ENCODE measurements around the gene EEIG2. TPM values are rescaled to one million over a fixed set of nuclear protein-coding genes. Genes with fewer than 3 reads are reported as not detected.
A peak's percentile ranks its signal among the peaks of the same experiment; 100 is the strongest.
"Not testable (repeated sequence)": the region's sequence is repeated elsewhere in the genome, so short reads cannot be mapped to it uniquely, and the experiment has no call there.

The EEIG2 gene
- polyA plus RNA-seq, 12 donors: 10.0 to 18.4 (median 14.0) TPM; not detected in 1

DNA sequence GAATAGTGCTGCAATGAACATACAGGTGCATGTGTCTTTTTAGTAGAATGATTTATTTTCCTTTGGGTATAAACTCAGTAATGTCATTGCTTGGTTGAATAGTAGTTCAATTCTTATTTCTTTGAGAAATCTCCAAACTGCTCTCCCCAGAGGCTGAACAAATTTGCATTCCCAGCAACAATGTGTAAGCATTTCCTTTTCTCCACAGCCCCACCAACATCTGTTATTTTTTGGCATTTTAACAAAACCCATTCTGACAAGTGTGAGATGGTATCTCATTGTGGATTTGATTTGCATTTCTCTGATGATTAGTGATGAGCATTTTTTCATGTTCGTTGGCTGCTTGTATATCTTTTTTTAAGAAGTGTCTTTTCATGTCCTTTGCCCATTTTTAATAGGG is 21.9 kb upstream of the EEIG2 start:
- DNase-seq: peak; percentile 38

DNA sequence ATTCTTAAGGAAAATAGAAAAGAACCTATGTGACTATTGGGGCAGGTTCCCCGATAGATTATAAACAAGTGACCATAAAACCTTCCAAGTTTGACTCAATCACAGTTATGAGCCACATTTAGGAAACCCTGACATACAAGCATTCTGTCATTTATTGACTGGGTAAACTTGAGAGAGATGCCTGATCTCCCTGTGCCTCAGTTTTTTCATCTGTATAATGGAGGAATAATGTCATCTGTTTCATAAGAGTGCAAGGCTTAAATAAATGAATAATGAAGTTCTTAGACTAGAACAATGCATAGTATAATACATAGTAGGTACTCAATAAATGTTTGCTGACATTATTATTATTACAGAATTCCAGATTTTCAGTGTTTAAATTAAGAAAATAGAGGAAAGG is 18.9 kb upstream of the EEIG2 start:
- no peak for DNase-seq

DNA sequence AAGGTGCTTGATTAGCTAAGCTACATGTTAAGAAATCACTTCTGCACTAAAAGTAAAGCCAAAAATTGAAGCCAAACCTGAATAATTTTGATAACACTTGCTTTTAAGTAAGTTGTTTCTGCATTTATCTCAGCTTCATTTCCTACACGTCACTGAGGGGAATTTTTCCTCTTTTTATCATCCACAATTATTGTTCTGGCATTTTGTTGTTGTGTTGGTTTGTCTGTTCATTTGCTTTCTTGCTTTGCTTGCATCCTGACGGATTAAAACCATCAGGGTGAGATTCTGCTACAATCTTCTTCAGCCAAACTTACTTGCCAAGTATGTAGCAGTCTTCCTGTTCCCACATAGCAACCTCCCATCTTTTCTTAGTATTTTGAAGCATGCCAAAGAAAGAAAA is 18.0 kb upstream of the EEIG2 start:
- no peak for DNase-seq

DNA sequence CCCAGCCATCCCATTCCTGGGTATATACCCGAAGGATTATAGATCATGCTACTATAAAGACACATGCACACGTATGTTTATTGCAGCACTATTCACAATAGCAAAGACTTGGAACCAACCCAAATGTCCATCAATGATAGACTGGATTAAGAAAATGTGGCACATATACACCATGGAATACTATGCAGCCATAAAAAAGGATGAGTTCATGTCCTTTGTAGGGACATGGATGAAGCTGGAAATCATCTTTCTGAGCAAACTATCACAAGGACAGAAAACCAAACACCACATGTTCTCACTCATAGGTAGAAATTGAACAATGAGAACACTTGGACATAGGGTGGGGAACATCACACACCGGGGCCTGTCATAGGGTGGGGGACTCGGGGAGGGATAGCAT is 12.4 kb upstream of the EEIG2 start:
- DNase-seq: not testable (repeated sequence)

DNA sequence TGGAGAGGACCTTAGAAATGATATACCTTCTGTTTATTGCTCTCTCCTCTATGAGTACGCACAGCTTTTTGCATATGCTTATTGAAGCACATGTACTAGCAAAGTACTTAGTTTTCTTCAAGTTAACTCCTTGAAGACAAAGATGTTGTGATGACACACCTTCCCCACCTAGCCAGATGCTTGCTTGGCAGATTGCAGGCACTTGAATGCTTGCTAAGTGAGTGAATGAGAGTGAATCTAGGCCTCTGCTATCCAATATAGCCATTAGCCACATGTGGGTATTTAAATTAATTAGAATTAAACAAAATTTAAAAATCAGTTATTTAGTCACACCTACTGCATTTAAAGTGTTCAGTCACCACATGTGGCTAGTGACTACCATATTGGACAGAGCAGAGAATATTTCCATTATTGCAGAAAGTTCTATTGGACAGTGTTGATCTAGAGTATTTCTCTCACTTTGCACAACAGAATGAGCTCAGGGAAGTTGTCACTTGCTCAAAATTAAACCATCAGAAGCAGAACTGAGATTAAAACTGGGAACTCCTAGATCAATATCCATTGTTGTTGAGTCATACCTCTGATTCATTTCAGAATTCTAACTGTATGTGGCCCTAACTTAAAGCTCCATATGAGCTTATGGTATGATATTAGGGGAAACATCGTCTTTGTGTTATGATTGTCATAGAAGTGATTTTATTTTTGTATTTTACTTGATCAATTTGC is 8.6 kb upstream of the EEIG2 start:
- DNase-seq: no peak

DNA sequence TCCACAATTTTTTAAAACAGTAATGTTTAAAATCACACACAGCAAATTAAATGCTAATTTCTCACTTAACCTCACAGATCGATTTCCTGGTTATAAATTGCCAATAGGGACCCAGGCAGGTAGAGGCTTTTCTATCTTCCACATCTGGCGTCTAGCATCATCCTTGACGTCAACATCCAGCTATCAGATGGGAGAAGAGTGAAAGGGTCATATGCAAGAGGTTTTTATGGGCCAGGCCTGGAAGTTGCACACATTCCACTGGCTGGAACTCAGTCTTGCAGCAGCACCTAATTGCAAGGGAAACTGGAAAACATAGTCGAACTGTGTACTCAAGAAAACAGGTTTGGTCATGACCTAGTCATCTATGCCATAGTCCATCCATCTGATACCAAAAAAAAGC is 6.0 kb upstream of the EEIG2 start:
- DNase-seq: no peak

DNA sequence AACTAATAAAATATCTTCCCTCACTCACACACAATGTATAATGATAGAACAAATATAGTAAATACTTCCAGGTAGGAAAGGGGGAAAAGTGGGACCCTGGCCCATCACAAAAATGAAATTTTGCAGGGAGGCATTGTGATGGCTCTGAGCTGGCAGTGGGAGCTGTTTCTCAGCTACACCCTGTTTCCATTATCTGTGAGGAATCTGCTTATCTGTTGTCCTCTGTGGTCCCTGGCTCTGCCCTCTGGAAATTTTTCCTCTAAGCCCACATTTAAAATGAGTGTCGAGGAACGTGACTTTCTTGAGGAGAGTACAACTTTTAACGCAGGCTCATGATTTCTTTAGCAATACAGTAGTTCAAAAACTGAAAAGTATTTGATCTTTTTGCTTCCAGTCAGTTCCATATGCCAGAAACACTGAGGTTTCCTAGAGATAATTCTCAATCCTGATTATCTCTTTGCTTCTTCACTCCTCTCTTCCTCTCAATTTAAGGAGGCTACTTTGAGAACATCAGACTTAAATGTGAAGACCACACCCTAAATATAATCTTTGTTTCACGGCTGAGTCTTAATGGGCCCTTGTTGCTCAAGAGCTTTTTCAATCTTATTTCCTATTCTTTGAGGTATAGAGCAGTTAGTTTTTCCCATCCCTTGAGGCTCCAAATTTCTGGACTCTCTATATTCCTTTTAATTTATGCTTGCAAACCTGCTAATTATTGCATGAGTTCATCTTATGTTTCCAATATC is 5.0 kb upstream of the EEIG2 start:
- DNase-seq: no peak

DNA sequence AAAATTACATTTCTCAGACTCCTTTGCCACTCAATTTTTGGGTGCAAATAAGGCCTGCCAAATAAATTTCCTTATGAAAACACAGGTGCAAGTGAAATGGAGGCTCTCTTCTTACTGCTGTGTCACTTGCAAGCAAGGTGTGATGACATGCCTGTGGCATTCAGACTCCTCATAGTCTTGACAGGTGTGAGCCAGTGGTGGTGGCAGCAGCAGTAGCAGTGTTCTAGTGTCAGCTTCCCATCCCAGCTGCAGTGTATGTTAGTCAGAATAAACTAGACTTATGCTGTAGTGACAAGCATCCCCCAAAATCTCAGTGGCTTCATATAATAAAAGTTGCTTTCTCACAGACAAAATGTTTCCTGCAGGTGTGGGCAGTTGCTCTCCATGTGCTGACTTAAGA is 3.8 kb upstream of the EEIG2 start:
- no peak for DNase-seq

DNA sequence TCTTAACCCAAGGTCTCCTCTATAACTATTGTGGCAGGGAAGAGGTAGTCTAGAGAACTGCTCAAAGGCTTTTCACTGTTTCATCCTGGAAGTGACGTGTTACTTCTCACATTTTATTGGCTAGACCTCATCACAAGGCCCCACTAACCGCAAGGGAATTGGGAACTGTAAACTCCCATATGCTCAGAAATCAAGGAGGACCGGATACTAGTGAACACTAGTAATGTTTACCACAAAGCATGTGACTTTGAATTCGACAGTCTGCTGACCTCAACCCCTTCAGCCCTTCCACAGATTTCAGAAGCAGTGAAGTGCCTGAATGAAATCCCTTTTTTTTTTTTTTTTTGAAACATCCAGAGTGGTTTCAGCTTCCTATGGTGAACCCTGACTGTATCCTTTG is 3.4 kb upstream of the EEIG2 start:
- DNase-seq: no peak

DNA sequence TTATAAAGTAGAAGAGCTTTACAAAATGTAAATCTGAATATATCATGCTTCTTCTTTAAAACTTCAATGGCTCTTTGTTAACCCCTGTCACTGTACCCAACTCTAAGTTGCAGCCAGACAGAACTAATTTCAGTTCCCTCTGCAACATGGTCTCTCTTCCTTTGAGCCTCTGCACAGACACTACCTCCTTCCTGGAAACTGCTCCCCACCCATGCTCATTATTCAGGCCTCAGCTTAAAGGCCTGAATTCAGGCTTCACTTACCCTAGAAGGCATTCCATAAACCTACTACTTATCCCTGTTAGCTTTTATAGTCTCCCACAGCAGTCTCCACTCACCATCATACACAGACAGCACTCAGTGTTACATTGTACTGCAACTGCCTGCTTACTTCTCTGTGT is 2.6 kb upstream of the EEIG2 start:
- no peak for DNase-seq

DNA sequence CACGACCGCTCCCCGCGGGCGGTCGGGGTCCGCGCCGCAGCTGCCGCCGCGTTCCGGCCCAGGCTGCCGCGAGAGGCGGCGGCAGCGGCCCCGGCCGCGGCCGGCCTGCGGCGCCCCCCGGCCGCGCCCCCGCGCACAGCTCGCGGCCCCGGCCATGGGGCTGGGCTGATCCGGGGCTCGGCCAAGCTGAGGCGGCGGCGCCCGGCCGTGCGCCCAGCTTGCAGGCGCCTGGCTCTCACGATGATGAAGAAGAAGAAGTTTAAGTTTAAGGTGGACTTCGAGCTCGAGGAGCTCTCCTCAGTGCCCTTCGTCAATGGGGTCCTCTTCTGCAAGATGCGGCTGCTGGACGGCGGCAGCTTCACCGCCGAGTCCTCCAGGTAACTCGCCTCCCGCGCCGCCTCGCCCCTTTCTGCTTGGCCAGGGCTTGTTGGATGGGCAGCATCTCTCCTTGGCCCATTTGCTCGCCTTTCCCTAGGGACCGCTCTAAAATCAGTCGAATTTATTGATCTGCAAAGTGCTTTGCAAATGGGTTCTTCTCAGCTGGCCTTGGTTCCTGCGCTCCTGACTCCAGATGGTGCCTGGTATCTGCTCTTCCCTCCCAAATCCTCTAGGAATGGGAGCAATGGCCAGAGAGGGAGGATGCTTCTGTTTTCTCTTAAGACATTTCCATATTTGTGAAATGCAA is 431 bp downstream of the EEIG2 start:
- peak; percentile 51 for DNase-seq

DNA sequence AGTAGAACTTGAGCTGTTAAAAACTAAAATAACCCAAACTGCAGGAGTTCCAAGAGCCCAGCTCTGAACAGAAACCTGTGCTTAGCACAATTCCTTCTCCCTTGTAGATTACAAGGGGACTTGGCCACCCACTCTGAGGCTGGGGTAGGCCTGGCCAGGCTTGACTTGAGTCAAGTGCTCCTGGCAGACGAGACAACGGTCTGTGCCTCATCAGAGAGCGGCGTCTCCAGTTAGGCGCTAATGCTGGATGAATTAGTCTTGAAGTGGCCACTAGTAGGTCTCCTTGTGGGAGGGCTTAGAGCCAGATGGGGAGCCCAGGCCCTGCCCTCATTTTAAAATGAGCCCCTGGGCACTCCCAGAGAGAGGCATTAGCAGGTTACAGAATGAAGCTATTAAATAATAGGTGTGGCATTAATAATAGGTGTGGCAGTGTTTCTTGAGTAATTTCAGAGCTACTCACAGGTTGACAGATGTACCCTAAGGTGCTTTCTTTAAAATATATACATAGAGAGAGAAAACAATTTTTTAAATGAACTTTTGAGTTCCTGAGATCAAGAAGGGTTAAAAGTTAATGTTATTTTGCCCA is 1.1 kb downstream of the EEIG2 start:
- DNase-seq: peak; percentile 45

DNA sequence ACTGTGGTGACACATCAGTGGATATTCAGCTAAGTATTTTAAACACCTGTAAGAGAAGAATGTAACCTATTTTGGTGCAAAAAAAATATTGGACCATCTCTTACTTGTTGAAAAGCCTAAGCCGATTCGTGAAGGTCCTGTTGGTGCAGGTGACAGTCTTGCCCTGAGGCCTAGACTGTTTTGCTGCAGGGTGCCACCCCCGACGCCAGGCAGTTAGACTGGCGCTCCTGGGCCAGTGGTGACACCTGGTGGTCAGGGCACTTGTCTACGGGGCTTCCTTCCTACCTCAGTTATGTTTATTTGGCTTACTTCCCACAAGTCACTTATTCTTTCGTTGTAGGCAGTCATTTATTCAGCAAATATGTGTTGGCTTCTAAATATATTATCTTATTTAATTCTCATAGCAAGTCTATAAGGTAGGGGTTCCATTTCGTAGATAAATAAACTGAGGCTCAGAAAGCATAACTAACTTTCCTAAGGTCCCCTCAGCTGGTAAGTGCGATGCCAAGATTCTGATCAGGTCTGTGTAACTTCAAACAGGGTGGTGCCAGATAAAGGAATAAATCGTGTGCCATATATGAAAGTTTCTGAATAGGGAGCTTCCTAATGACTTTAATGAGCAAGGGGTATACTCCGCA is 1.9 kb downstream of the EEIG2 start:
- DNase-seq: no peak

DNA sequence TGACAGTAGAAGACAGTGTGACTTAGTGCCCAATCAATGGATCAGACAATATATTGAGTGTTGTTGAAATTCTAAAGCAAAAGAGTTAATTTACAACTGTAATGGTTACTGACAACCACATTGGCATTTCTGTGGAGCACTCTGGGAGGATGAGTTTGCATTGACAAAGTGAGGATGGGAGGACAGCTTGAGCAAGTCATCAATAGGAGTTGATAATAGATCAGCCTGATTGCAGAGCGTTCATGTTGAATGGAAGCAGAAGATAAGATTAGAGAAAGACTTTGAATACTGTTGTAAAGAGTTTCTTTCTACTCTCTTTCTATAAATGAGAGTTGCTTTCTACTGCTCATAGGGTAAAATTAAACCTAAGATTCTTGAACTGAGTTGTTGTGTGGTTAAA is 3.9 kb downstream of the EEIG2 start:
- no peak for DNase-seq

DNA sequence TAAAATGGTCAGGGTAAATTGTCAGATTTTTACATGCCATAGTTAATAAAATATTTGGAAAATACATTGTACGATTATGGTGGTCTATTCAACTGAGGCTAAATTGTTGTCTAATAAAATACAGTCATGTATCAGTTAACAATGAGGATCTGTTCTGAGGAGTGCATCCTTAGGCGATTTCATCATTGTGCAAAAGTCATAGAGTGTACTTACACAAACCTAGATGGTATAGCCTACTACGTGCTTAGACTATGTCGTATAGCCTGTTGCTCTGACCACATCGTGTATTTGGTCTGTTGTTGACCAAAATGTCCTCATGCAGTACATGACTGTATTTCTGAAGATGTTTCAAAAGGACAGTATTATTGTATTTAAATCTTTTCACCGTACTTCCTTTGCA is 5.2 kb downstream of the EEIG2 start:
- no peak for DNase-seq

DNA sequence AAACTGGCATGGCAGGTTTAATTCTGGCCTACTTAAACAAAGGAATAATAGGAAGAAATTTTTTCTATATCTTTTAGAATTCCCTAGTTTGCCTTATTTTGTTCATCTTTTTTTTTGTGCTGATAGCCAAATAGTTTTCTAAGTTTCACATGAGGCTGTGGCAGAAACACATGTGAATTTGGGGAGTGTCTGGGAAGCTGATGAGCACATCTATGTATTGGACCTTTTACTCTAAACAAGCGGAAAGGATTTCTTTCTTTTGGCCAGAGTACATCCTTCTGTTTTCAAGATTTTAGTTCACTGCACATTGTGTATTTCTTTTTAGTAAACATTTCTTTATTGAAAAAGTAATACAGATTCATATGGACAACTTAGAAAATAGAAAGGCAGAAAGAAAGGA is 5.6 kb downstream of the EEIG2 start:
- DNase-seq: no peak

DNA sequence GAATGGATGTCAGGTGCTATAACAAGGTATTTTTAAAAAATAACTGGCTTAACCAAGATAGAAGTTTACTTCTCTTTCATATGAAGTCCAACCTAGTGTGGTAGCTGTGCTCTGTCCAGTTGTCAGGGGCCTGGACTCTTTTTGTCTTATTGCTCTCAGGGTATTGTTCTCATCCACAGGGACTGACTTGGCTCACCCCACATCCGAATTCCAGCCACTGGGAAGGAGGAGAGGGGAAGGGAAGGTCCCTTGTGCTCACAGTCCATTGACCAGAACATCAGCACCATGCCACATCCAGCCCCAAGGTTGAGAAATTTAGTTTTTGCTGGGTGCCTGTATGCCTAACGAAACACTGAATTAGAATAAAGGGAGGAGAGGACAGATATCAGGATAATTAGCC is 8.7 kb downstream of the EEIG2 start:
- DNase-seq: no peak

DNA sequence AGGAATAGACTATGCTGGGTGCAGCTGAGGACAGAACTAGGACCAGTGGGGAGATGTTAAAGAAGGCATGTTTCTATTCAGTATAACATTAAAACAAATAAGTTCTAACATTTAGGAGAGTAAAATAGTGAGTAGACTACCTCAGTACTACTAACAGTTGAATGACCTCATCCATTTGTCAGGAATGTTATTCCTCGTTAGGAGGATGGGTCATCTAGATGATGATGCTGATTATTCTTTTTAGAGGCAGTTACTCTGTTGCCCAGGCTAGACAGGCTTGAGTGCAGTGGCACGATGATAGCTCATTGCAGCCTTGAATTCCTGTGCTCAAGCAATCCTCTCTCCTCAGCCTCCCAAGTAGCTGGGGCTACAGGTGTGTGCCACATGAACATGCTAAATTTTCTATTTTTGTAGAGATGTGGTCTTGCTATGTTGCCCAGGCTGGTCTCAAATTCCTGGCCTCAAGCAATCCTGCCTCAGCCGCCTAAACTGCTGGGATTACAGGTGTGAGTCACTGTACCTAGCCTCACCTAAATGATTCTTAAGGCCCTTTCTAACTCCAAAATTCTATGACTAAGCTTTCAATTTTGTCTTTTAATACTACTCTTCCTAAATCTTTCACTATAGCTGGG is 9.3 kb downstream of the EEIG2 start:
- no peak for DNase-seq

DNA sequence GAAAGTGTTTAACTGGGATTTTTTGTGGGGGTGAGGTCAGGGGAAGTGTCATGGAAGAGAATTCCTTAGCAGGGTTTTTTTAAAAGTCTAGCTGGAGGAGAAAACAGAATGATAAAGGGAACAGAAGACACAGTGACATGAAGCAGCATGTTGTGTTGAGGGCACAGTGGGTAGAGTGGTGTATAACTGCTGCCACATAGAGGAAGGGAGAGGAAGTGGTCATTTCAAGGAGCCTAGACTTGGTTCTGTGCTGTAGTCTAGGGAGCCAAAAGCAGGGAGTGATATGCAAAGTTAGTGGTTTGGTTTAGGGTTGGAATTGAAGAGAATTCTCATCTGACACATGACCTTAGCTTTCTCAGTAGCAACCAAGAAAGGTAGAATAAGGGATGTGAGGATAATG is 10.2 kb downstream of the EEIG2 start:
- no peak for DNase-seq

DNA sequence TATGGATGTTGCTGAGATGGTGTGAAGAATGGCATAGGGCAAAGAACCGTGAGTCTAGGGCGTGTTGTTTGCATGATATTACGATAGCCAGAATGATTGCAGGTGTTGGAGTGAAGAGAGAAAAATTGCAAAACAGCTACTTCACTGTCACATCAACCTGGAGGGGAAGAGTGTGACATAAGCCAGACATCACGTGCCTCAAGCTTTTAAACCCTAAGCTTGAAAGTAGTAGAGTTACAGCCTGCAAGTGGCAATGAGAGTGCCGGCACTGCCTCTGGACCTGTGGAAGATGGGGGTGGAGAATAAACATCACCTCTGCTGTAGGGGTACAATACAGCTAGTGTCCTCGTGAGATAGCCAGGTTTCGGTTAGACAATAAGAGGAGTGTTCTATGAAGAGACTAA is 11.1 kb downstream of the EEIG2 start:
- DNase-seq: no peak

DNA sequence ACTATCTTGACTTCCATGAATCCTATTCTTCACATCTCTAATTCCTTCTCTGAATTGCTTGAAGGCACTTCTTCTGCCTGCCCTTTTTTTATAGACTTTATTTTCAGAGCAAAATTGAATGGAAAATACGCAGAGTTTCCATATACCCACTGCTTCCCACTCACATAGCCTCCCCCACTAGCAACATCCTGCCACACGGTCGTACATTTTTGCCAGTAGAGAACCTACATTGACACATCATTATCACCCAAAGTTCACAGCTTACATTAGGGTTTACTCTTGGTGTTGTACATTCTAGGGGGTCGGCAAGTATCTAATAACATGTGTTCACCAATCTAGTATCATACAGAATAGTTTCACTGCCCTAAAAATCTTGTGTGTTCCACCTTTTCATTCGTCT is 12.3 kb downstream of the EEIG2 start:
- no peak for DNase-seq

DNA sequence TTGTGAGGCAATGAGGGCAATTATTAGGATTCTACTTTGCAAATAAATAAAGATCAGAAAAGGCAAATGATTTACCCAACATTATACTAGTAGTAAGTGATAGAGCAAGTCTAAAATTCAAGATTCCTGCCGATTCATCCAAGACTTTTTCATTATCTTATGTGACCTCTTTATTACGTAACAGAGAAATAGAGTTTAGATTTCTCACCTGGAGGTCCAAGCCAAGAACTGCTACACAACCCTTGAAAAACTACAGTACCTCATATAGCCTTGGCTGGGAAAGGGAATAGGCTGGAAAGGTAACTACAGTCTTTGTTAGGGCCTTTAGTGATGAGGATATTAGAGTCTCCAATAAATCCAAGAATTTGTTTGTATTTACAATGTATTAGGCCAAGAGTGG is 13.3 kb downstream of the EEIG2 start:
- DNase-seq: no peak

All from muscle of arm (tissue), 12 donors.